Liver (tissue), 9 donors: ENCODE data around the gene POMT2. TPM values are rescaled to one million over a fixed set of nuclear protein-coding genes. Genes with fewer than 3 reads are reported as not detected.
A peak's percentile ranks its signal among the peaks of the same experiment; 100 is the strongest.

Experiments
- DNase-seq: peaks from one replicate; pipeline ENCODE4 v3.0.0-alpha.2; 2017; ENCODE audit warnings: low spot score
- H3K27ac ChIP-seq, 2 donors: one replicate each; pipeline ENCODE4 v1.7.0; 2013; ENCODE audit warnings: inconsistent platforms in 2 of 2, low read length in 2 of 2, control low read depth in 1 of 2, low read depth in 1 of 2, mild to moderate bottlenecking in 1 of 2
- H3K27me3 ChIP-seq, 4 donors: one replicate each; pipeline versions ENCODE4 v1.6.1 to v1.7.0; 2013; ENCODE audit warnings: low read length in 3 of 4, inconsistent platforms in 1 of 4, mild to moderate bottlenecking in 1 of 4, moderate library complexity in 1 of 4; ENCODE audit not compliant: control insufficient read depth in 4 of 4, insufficient read depth in 4 of 4
- H3K36me3 ChIP-seq, 4 donors: one replicate each; pipeline versions ENCODE4 v1.6.1 to v1.7.0; 2013; ENCODE audit warnings: low read length in 3 of 4, mild to moderate bottlenecking in 3 of 4, low read depth in 1 of 4, moderate library complexity in 1 of 4; ENCODE audit not compliant: control insufficient read depth in 4 of 4, insufficient read depth in 3 of 4
- H3K4me1 ChIP-seq, 4 donors: one replicate each; pipeline versions ENCODE4 v1.6.1 to v1.7.0; 2013; ENCODE audit warnings: low read length in 3 of 4, mild to moderate bottlenecking in 3 of 4, moderate library complexity in 1 of 4; ENCODE audit not compliant: control insufficient read depth in 4 of 4, insufficient read depth in 4 of 4
- H3K4me3 ChIP-seq, 3 donors: one replicate each; pipeline versions ENCODE4 v1.6.1 to v1.7.0; 2013; ENCODE audit warnings: low read length in 3 of 3, control low read depth in 1 of 3, low read depth in 1 of 3, mild to moderate bottlenecking in 1 of 3
- H3K9ac ChIP-seq, 2 donors: one replicate each; pipeline ENCODE4 v1.7.0; 2013; ENCODE audit warnings: low read length in 2 of 2, mild to moderate bottlenecking in 2 of 2, moderate library complexity in 2 of 2, control low read depth in 1 of 2, low read depth in 1 of 2
- H3K9me3 ChIP-seq, 4 donors: one replicate each; pipeline versions ENCODE4 v1.6.1 to v1.7.0; 2013; ENCODE audit warnings: low read length in 3 of 4; ENCODE audit not compliant: control insufficient read depth in 4 of 4
- CTCF ChIP-seq: fragments of 150-350 bp; IDR thresholded peaks from 2 replicates; pipeline ENCODE4 v1.5.1; 2017; ENCODE audit warnings: improper control_type of control experiment, low read depth, low read length; ENCODE audit not compliant: missing input control
- EGR1 ChIP-seq, 2 donors: IDR thresholded peaks; 2 replicates each; pipeline ENCODE4 v1.6.1; 2016 to 2018; ENCODE audit warnings: antibody characterized with exemption in 2 of 2, low read depth in 2 of 2
- FOXA1 ChIP-seq: IDR thresholded peaks from 2 replicates; pipeline ENCODE4 v1.6.1; 2016; ENCODE audit warnings: antibody characterized with exemption
- FOXA2 ChIP-seq: IDR thresholded peaks from 2 replicates; pipeline ENCODE4 v1.6.1; 2016; ENCODE audit warnings: antibody characterized with exemption
- HNF4A ChIP-seq, 2 donors: conservative IDR thresholded peaks; 2 replicates each; pipeline ENCODE4 v1.6.1; 2016; ENCODE audit warnings: antibody characterized with exemption in 2 of 2, mild to moderate bottlenecking in 2 of 2
- HNF4G ChIP-seq: IDR thresholded peaks from 2 replicates; pipeline ENCODE4 v1.6.1; 2016; ENCODE audit warnings: antibody characterized with exemption
- JUND ChIP-seq, 2 donors: IDR thresholded peaks; 2 replicates each; pipeline ENCODE4 v1.6.1; 2016; ENCODE audit warnings: antibody characterized with exemption in 2 of 2
- RAD21 ChIP-seq, 2 donors: IDR thresholded peaks; 2 replicates each; pipeline ENCODE4 v1.6.1; 2016; ENCODE audit warnings: antibody characterized with exemption in 2 of 2, mild to moderate bottlenecking in 2 of 2
- RXRA ChIP-seq, 2 donors: IDR thresholded peaks; 2 replicates each; pipeline ENCODE4 v1.6.1; 2017 to 2018; ENCODE audit warnings: antibody characterized with exemption in 2 of 2, mild to moderate bottlenecking in 1 of 2
- SP1 ChIP-seq: IDR thresholded peaks from 2 replicates; pipeline ENCODE4 v1.6.1; 2018; ENCODE audit warnings: antibody characterized with exemption, mild to moderate bottlenecking
- YY1 ChIP-seq: IDR thresholded peaks from 2 replicates; pipeline ENCODE4 v1.6.1; 2016; ENCODE audit warnings: antibody characterized with exemption, mild to moderate bottlenecking
- WGBS: extraction: QIAGEN DNeasy Blood & Tissue Kit; methylation state at CpG from one replicate; pipeline ENCODE4 v1.1.7; 2013; 5-methylcytosine and 5-hydroxymethylcytosine counted together
- polyA plus RNA-seq, 2 donors: library from polyadenylated mRNA; stranded (reverse) in 1 of 2; unstranded in 1 of 2; fragments of 200-250 nt in 1 of 2; fragments of >200 nt in 1 of 2; fragmentation: Nextera tagmentation in 1 of 2; extraction: Ambion mirVana in 1 of 2; gene quantifications; one replicate each; pipeline versions ENCODE4 v1.2.1 to v1.2.3, GENCODE V29; 2013 to 2015
- total RNA-seq, 2 donors: library from RNA; depleted of rRNA; stranded (reverse); fragments of >200 nt; gene quantifications; one replicate each; pipeline ENCODE4 v1.2.3, GENCODE V29; 2014
- TF ChIP-seq, protein P1 (sequence below): IDR thresholded peaks from 2 replicates; pipeline ENCODE4 v1.6.1; 2016; ENCODE audit warnings: antibody characterized with exemption, mild to moderate bottlenecking
- TF ChIP-seq, protein P2 (sequence below): IDR thresholded peaks from 2 replicates; pipeline ENCODE4 v1.6.1; 2016; ENCODE audit warnings: antibody characterized with exemption
- donor health status: healthy.
- donor health status: healthy.
- donor health status: healthy.
- donor health status: healthy.
- donor health status: healthy.

The POMT2 gene
- total and polyA plus RNA-seq, 4 donors = 4.8 to 13.1 (median 5.3) TPM

GRCh38 chr14:77324289-77324688, 3.6 kb upstream of the POMT2 start:
- Histone ChIP-seq H3K27me3 (no peaks in the 10 kb centered on the region), H3K27ac (peak overlapping the region; percentile 62 to 71), H3K4me1 (peaks cover 6 to 50% (median 41%) of the 10 kb centered on the region in 4 donors), H3K9me3 (no peaks in the 10 kb centered on the region), H3K36me3 (no peaks in the 10 kb centered on the region), H3K4me3 (peak overlapping the region in 2 of 3 donors; percentile 50 to 58), H3K9ac (peak overlapping the region in 1 of 2 donors; percentile 43)
- no peak for DNase-seq
- 45% methylated on average over 3 of the region's 3 CpGs for WGBS
- TF ChIP-seq FOXA1 (no peak), HNF4A (conservative IDR thresholded peaks at IDR 0.05) (peak; percentile 87 to 90), FOXA2 (no peak), RXRA (IDR thresholded peaks at IDR 0.05) (peak; percentile 73 to 93), CTCF (no peak), HNF4G (peak; percentile 66), EGR1 (IDR thresholded peaks at IDR 0.05; ENCODE audit: low read depth in 2 of 2) (peak in 1 of 2 donors; percentile 53), SP1 (peak; percentile 94), YY1 (peak; percentile 40), RAD21 (IDR thresholded peaks at IDR 0.05) (no peak), JUND (IDR thresholded peaks at IDR 0.05) (no peak)
- TF ChIP-seq, protein P1, sequence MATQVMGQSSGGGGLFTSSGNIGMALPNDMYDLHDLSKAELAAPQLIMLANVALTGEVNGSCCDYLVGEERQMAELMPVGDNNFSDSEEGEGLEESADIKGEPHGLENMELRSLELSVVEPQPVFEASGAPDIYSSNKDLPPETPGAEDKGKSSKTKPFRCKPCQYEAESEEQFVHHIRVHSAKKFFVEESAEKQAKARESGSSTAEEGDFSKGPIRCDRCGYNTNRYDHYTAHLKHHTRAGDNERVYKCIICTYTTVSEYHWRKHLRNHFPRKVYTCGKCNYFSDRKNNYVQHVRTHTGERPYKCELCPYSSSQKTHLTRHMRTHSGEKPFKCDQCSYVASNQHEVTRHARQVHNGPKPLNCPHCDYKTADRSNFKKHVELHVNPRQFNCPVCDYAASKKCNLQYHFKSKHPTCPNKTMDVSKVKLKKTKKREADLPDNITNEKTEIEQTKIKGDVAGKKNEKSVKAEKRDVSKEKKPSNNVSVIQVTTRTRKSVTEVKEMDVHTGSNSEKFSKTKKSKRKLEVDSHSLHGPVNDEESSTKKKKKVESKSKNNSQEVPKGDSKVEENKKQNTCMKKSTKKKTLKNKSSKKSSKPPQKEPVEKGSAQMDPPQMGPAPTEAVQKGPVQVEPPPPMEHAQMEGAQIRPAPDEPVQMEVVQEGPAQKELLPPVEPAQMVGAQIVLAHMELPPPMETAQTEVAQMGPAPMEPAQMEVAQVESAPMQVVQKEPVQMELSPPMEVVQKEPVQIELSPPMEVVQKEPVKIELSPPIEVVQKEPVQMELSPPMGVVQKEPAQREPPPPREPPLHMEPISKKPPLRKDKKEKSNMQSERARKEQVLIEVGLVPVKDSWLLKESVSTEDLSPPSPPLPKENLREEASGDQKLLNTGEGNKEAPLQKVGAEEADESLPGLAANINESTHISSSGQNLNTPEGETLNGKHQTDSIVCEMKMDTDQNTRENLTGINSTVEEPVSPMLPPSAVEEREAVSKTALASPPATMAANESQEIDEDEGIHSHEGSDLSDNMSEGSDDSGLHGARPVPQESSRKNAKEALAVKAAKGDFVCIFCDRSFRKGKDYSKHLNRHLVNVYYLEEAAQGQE = peak; percentile 27
- TF ChIP-seq, protein P2, sequence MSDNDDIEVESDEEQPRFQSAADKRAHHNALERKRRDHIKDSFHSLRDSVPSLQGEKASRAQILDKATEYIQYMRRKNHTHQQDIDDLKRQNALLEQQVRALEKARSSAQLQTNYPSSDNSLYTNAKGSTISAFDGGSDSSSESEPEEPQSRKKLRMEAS = peak; percentile 9

GRCh38 chr14:77323571-77323970, 2.9 kb upstream of the POMT2 start:
- Histone ChIP-seq H3K9me3 (no peaks in the 10 kb centered on the region), H3K27ac (peak overlapping the region; percentile 35 to 36)
- TF ChIP-seq SP1 (no peak), RAD21 (IDR thresholded peaks at IDR 0.05) (no peak), RXRA (IDR thresholded peaks at IDR 0.05) (peak in 1 of 2 donors; percentile 37), CTCF (no peak)
- TF ChIP-seq, protein P2 = no peak
- TF ChIP-seq, protein P1 = no peak

More at GRCh38 chr14:77323571-77323970, 2.9 kb upstream of the POMT2 start:
- Histone ChIP-seq H3K9ac (no peak overlapping the region), H3K27me3 (no peaks in the 10 kb centered on the region), H3K36me3 (no peaks in the 10 kb centered on the region), H3K4me3 (no peak overlapping the region), H3K4me1 (peaks cover 6 to 55% (median 44%) of the 10 kb centered on the region in 4 donors)
- 49% methylated on average over 4 of the region's 4 CpGs for WGBS
- DNase-seq = no peak
